ENCODE measurements around the gene LYPLA2.

LYPLA2 gene

DNA sequence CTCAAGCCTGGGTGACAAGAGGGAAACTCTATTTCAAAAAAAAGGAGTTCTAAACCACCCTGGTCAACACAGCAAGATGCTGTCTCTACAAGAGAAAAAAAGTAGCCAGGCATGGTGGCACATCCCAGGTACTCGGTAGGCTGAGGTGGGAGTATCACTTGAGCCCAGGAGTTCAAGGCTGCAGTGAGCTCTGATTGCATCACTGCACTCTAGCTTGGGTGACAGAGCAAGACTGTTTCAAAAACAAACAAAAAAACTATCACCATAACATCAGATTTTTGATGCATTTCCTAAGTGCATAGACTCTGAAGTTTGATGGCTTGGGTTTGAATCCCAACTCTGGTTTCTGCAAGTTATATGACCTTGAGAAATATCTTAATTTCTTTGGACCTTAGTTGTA, 38.0 kb upstream of the LYPLA2 start:
- no peak for TF ChIP-seq CEBPB (IDR thresholded peaks at IDR 0.05)
- TF ChIP-seq TAF1 (IDR thresholded peaks at IDR 0.05; ENCODE audit: low read depth), result no peak
- TF ChIP-seq YY1 (IDR thresholded peaks at IDR 0.05; ENCODE audit: low read depth), result no peak
- TF ChIP-seq, protein P1, sequence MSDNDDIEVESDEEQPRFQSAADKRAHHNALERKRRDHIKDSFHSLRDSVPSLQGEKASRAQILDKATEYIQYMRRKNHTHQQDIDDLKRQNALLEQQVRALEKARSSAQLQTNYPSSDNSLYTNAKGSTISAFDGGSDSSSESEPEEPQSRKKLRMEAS (IDR thresholded peaks at IDR 0.05), result no peak
- no peak for TF ChIP-seq TCF12 (IDR thresholded peaks at IDR 0.05; ENCODE audit: low read depth)
- no peak for TF ChIP-seq EP300 (IDR thresholded peaks at IDR 0.05; ENCODE audit: borderline replicate concordance)
- no peak for TF ChIP-seq EGR1 (IDR thresholded peaks at IDR 0.05)
- no peak for TF ChIP-seq NFIC (IDR thresholded peaks at IDR 0.05)
- TF ChIP-seq FOXM1 (IDR thresholded peaks at IDR 0.05; ENCODE audit: borderline replicate concordance, low read depth), result no peak
- TF ChIP-seq, protein P2, sequence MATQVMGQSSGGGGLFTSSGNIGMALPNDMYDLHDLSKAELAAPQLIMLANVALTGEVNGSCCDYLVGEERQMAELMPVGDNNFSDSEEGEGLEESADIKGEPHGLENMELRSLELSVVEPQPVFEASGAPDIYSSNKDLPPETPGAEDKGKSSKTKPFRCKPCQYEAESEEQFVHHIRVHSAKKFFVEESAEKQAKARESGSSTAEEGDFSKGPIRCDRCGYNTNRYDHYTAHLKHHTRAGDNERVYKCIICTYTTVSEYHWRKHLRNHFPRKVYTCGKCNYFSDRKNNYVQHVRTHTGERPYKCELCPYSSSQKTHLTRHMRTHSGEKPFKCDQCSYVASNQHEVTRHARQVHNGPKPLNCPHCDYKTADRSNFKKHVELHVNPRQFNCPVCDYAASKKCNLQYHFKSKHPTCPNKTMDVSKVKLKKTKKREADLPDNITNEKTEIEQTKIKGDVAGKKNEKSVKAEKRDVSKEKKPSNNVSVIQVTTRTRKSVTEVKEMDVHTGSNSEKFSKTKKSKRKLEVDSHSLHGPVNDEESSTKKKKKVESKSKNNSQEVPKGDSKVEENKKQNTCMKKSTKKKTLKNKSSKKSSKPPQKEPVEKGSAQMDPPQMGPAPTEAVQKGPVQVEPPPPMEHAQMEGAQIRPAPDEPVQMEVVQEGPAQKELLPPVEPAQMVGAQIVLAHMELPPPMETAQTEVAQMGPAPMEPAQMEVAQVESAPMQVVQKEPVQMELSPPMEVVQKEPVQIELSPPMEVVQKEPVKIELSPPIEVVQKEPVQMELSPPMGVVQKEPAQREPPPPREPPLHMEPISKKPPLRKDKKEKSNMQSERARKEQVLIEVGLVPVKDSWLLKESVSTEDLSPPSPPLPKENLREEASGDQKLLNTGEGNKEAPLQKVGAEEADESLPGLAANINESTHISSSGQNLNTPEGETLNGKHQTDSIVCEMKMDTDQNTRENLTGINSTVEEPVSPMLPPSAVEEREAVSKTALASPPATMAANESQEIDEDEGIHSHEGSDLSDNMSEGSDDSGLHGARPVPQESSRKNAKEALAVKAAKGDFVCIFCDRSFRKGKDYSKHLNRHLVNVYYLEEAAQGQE (IDR thresholded peaks at IDR 0.05; ENCODE audit: low read depth), result no peak
- TF ChIP-seq CREB1 (IDR thresholded peaks at IDR 0.05; ENCODE audit: low read depth), result no peak
- TF ChIP-seq ZBTB7A (IDR thresholded peaks at IDR 0.05; ENCODE audit: low read depth), result no peak
- no peak for TF ChIP-seq TEAD4 (IDR thresholded peaks at IDR 0.05)
- no peak for TF ChIP-seq RAD21 (IDR thresholded peaks at IDR 0.05; ENCODE audit: low read depth)
- TF ChIP-seq, protein P3, sequence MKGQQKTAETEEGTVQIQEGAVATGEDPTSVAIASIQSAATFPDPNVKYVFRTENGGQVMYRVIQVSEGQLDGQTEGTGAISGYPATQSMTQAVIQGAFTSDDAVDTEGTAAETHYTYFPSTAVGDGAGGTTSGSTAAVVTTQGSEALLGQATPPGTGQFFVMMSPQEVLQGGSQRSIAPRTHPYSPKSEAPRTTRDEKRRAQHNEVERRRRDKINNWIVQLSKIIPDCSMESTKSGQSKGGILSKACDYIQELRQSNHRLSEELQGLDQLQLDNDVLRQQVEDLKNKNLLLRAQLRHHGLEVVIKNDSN (IDR thresholded peaks at IDR 0.05), result no peak

DNA sequence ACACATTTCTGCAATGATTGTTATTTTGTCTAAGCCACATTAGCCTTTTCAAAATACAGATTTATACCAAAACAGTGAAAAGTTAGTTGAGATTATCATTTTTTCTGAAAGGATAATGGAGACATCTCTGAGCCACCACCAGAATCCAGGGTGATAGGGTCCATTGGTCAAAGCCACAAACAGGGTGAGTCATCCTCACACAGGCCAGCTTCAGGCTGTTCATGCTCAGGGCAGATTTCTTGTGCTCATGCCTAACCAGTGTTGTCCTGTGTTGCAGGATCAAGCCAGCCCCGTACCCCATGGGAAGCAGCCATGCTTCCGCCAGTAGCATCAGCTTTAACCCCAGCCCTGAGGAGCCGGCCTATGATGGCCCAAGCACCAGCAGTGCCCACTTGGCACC, 34.3 kb upstream of the LYPLA2 start:
- TF ChIP-seq FOXM1 (IDR thresholded peaks at IDR 0.05; ENCODE audit: borderline replicate concordance, low read depth) (no peak), TCF12 (IDR thresholded peaks at IDR 0.05; ENCODE audit: low read depth) (no peak), NFIC (IDR thresholded peaks at IDR 0.05) (no peak), EP300 (IDR thresholded peaks at IDR 0.05; ENCODE audit: borderline replicate concordance) (no peak), CEBPB (IDR thresholded peaks at IDR 0.05) (no peak), ZBTB7A (IDR thresholded peaks at IDR 0.05; ENCODE audit: low read depth) (no peak), RAD21 (IDR thresholded peaks at IDR 0.05; ENCODE audit: low read depth) (no peak), CREB1 (IDR thresholded peaks at IDR 0.05; ENCODE audit: low read depth) (no peak), TEAD4 (IDR thresholded peaks at IDR 0.05) (no peak), EGR1 (IDR thresholded peaks at IDR 0.05) (no peak), YY1 (IDR thresholded peaks at IDR 0.05; ENCODE audit: low read depth) (no peak), TAF1 (IDR thresholded peaks at IDR 0.05; ENCODE audit: low read depth) (no peak)
- TF ChIP-seq, protein P1 (IDR thresholded peaks at IDR 0.05), result no peak
- TF ChIP-seq, protein P3 (IDR thresholded peaks at IDR 0.05), result no peak
- TF ChIP-seq, protein P2 (IDR thresholded peaks at IDR 0.05; ENCODE audit: low read depth), result no peak

DNA sequence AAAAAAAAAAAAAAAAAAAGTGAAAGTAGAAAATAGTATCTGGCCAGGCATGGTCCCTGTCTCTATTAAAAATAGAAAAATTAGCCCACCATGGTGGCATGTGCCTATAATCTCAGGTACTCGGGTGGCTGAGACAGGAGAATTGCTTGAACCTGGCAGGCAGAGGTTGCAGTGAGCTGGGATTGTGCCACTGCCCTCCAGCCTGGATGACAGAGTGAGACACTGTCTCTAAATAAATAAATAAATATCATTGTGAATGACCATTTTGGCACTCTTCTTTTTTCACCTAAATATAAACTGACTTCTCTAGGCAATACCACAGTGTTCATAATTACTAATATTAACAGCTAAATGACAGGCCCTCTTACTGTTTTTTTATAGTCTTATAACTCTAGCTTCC, 33.1 kb upstream of the LYPLA2 start:
- TF ChIP-seq TCF12 (IDR thresholded peaks at IDR 0.05; ENCODE audit: low read depth), result no peak
- TF ChIP-seq, protein P1 (IDR thresholded peaks at IDR 0.05), result no peak
- TF ChIP-seq FOXM1 (IDR thresholded peaks at IDR 0.05; ENCODE audit: borderline replicate concordance, low read depth), result no peak
- TF ChIP-seq, protein P3 (IDR thresholded peaks at IDR 0.05), result no peak
- TF ChIP-seq NFIC (IDR thresholded peaks at IDR 0.05), result no peak
- no peak for TF ChIP-seq EGR1 (IDR thresholded peaks at IDR 0.05)
- TF ChIP-seq TAF1 (IDR thresholded peaks at IDR 0.05; ENCODE audit: low read depth), result no peak
- TF ChIP-seq ZBTB7A (IDR thresholded peaks at IDR 0.05; ENCODE audit: low read depth), result no peak
- TF ChIP-seq RAD21 (IDR thresholded peaks at IDR 0.05; ENCODE audit: low read depth), result no peak
- TF ChIP-seq TEAD4 (IDR thresholded peaks at IDR 0.05), result no peak
- no peak for TF ChIP-seq CEBPB (IDR thresholded peaks at IDR 0.05)
- no peak for TF ChIP-seq EP300 (IDR thresholded peaks at IDR 0.05; ENCODE audit: borderline replicate concordance)
- TF ChIP-seq, protein P2 (IDR thresholded peaks at IDR 0.05; ENCODE audit: low read depth), result no peak
- TF ChIP-seq CREB1 (IDR thresholded peaks at IDR 0.05; ENCODE audit: low read depth), result no peak
- TF ChIP-seq YY1 (IDR thresholded peaks at IDR 0.05; ENCODE audit: low read depth), result no peak

Measured in Ishikawa (cell line).